Skeletal muscle tissue (tissue), 4 donors: ENCODE measurements around the gene HEXIM1. TPM values are rescaled to one million over a fixed set of nuclear protein-coding genes. Genes with fewer than 3 reads are reported as not detected.
A peak's percentile ranks its signal among the peaks of the same experiment; 100 is the strongest.

Experiments used
- H3K27ac ChIP-seq: one replicate; pipeline ENCODE4 v1.7.0; 2013; ENCODE audit warnings: mild to moderate bottlenecking, low read depth, low read length, inconsistent platforms
- H3K27me3 ChIP-seq, 3 donors: one replicate each; pipeline ENCODE4 v1.7.0; 2013; ENCODE audit warnings: low read length in 3 of 3; ENCODE audit not compliant: control insufficient read depth in 3 of 3, insufficient read depth in 3 of 3
- H3K36me3 ChIP-seq, 3 donors: one replicate each; pipeline ENCODE4 v1.7.0; 2013; ENCODE audit warnings: low read length in 3 of 3; ENCODE audit not compliant: control insufficient read depth in 3 of 3, insufficient read depth in 3 of 3
- H3K4me1 ChIP-seq, 3 donors: one replicate each; pipeline ENCODE4 v1.7.0; 2013; ENCODE audit warnings: low read length in 3 of 3, mild to moderate bottlenecking in 3 of 3; ENCODE audit not compliant: control insufficient read depth in 3 of 3, insufficient read depth in 3 of 3
- H3K4me3 ChIP-seq, 3 donors: one replicate each; pipeline ENCODE4 v1.7.0; 2013; ENCODE audit warnings: low read length in 3 of 3
- H3K9ac ChIP-seq, 3 donors: one replicate each; pipeline ENCODE4 v1.7.0; 2013; ENCODE audit warnings: low read length in 3 of 3, mild to moderate bottlenecking in 3 of 3, moderate library complexity in 2 of 3, low read depth in 1 of 3
- H3K9me3 ChIP-seq, 3 donors: one replicate each; pipeline ENCODE4 v1.7.0; 2013; ENCODE audit warnings: low read length in 3 of 3; ENCODE audit not compliant: control insufficient read depth in 3 of 3
- total RNA-seq: library from RNA; depleted of rRNA; stranded (reverse); fragments of >200 nt; gene quantifications from one replicate; pipeline ENCODE4 v1.2.3, GENCODE V29; 2014
- donor health status: Osteomylitis.

Gene HEXIM1
- total RNA-seq, 1 donor from 2014 or later = 14.6 TPM

DNA sequence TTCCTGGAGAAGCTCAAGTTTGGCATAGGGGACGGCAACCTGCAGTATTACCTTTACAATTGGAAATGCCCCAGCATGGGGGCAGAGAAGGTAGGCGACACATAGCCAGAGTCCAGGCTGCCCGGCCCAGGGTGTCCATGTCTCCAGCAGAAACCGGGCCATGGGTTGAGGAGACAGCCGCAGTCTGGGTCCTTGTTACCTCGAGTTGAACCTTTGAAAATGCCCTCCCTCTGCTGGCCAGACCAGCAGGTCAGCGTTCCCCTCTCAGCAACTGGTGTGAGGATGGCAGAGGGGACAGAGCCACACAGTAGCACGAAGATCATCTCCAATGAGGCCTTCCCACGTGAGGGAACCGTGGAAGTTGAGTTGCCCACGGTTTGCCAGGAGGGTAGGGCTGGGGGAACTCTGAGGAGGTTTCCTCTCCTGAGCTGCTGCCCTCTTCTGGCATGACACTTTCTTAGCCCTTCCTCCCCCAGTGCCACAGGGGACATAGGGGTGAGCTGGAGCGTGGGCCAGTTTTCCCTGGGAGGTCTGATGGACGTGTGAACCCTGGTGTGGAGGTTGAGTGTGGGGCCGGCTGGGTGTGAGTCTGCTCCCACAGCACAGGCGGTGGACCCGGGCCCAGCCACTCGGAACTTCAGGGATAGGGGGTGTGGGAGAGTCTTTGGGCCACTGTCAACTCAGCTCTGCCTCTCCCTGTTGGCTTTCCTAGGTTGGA is 43.2 kb upstream of the HEXIM1 start:
- H3K4me1 ChIP-seq = peaks cover 82 to 86% (median 84%) of the 10 kb centered on the region in 3 donors
- H3K4me3 ChIP-seq = no peak overlapping the region
- H3K9ac ChIP-seq = peak overlapping the region in 1 of 3 donors; percentile 76
- H3K36me3 ChIP-seq = peaks cover 53 to 56% (median 56%) of the 10 kb centered on the region in 3 donors
- H3K27me3 ChIP-seq = no peaks in the 10 kb centered on the region
- H3K9me3 ChIP-seq = no peaks in the 10 kb centered on the region
- H3K27ac ChIP-seq = peak overlapping the region; percentile 51

DNA sequence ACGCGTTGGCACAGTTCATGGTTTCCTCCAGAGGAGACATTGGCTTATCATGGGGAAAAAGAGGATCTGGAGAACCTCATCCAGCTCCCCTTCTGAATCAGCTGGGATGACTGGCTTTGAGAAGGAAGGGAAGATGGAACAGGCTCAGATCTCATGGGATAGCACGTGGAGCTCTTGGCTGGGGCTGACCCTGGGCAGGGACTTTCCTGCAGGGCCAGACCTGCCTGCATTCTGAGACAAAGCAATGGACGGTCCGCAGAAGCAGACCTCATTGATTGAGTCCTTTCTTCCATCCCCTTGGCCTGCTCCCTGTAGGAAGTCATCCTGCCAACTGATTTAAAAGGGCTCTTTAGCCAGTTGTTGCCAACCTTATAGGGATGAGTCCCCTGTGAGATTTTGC is 42.2 kb upstream of the HEXIM1 start:
- Histone ChIP-seq H3K9me3 (no peaks in the 10 kb centered on the region), H3K9ac (peak overlapping the region in 2 of 3 donors; percentile 1 to 72), H3K4me3 (no peak overlapping the region), H3K27me3 (no peaks in the 10 kb centered on the region), H3K27ac (peak overlapping the region; percentile 34), H3K36me3 (peaks cover 52 to 56% (median 56%) of the 10 kb centered on the region in 3 donors), H3K4me1 (peaks cover 92 to 96% (median 94%) of the 10 kb centered on the region in 3 donors)

DNA sequence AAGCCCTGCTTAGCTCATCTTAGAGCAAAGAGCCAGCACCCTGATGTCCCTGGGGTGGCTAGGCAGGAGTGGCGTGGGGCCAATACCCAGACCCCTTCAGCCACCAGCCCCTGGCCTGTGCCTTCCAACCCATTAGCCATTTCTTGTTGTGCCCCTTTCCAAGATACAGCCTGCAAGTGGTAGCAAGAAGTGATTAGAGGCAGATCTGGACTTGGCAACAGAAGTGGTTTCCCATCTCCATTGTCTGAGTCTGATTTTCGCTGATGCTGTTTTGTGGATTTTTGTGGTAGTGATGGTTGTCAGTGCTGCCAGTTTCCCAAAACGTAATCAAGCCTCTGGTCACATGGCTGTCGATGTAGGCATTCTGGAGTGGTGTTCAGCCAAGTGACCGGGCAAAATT is 41.7 kb upstream of the HEXIM1 start:
- Histone ChIP-seq H3K4me3 (no peak overlapping the region), H3K27me3 (no peaks in the 10 kb centered on the region), H3K9ac (peak overlapping the region in 2 of 3 donors; percentile 1 to 72), H3K36me3 (peaks cover 51 to 55% (median 54%) of the 10 kb centered on the region in 3 donors), H3K4me1 (peaks cover 95 to 97% (median 95%) of the 10 kb centered on the region in 3 donors), H3K27ac (peak overlapping the region; percentile 34), H3K9me3 (no peaks in the 10 kb centered on the region)

DNA sequence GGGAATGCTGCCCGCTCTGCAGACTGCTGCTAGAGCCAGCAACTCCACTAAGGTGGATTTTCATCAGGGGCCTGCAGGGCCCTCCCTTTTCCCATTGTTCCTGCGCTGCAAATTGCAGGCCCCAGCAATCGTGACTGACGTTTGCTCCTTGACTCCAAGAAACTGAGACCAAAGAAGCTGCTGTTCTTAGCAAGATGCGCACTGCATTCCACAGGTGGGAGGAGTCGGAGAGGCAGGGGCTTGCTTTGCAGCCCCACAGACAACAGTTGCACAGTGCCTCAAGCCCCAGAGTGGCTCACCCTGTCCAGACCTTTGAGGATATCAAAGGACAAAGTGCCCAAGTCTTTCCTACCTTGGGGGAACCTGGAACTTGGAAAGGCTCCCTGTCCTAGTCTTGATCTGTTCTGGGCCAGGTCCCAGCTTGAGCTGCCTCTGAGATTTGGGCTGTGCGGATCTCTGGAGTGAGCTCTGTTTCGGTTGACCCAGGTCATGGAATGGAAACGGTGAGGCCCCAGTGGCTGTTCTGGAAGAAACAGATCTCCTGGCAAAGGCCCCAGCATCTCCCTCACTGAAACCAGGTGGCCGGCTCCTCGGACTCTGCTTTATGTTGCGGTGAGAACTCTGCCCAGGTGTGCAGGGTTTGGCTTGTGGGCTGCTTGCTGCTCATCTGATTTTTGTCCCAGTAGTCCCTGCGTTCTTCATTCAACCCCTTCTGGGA is 40.8 kb upstream of the HEXIM1 start:
- H3K4me3 ChIP-seq = no peak overlapping the region
- peaks cover 42 to 52% (median 51%) of the 10 kb centered on the region in 3 donors for H3K36me3 ChIP-seq
- H3K27ac ChIP-seq = peak overlapping the region; percentile 44
- no peaks in the 10 kb centered on the region for H3K27me3 ChIP-seq
- peaks cover 95 to 97% (median 95%) of the 10 kb centered on the region in 3 donors for H3K4me1 ChIP-seq
- no peaks in the 10 kb centered on the region for H3K9me3 ChIP-seq
- peak overlapping the region in 1 of 3 donors; percentile 72 for H3K9ac ChIP-seq

DNA sequence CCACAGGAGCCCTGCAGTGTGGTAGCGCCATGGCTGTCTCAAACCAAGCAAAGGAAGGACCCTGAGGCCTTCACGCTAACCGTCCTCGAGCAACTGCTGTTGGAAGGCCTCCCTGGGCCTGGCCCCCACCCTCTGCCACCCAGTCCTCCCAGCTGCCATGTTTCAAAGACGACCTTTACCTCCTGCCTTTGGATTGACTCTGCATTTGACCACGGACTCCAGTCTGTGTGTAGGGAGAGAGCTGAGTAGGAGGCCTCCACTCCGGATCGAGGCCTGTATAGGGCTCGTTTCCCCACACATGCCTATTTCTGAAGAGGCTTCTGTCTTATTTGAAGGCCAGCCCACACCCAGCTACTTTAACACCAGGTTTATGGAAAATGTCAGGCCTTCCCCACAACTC is 40.2 kb upstream of the HEXIM1 start:
- H3K27ac ChIP-seq = peak overlapping the region; percentile 44
- peak overlapping the region in 1 of 3 donors; percentile 22 for H3K4me3 ChIP-seq
- peaks cover 95 to 97% (median 95%) of the 10 kb centered on the region in 3 donors for H3K4me1 ChIP-seq
- peaks cover 37 to 52% (median 52%) of the 10 kb centered on the region in 3 donors for H3K36me3 ChIP-seq
- H3K9me3 ChIP-seq = no peaks in the 10 kb centered on the region
- H3K27me3 ChIP-seq = no peaks in the 10 kb centered on the region
- H3K9ac ChIP-seq = peak overlapping the region; percentile 27 to 72 (median 43)

DNA sequence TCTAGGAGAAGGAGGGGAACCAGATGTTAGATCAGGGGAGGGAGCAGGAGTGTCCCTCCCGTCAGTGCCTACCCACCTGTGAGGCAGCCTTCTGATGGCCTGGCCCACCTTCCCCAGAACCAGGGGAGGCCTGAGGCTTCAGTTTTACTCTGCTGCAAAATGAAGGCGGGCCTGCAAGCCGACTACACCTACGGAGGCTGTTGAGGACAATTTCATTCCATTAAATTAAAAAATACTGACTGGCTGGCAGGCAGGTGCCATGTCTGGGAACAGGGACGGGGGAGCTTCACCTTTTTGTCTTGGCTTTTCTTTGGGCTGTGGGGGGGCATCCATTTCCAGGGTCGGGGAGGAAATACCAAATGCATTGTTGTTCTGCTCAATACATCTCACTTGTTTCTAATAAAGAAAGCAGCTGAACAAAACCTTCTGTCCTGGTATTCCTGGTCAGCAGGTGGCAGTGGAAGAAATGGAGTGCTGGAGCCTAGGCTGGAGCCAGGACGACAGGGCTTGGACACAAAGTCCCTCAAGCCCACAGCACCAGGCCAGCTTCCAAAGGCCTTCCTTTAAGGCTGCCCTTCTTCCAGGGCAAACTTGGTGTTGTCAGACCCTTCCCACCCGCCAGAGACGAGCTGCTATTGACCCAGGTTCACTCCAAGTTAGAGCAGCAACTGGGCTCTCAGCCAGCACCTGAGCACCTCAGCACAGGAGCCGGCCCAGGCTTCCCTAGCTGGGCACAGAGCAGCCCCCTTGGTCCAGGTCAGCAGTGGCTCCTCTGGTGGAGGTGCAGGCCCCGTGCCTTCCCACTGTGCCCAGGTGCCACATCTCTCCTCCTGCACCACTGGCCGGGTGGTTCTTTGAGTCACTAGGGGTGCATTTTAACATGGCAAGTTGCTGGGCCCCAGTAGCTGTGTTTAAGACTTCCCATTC is 39.4 kb upstream of the HEXIM1 start:
- Histone ChIP-seq H3K27me3 (no peaks in the 10 kb centered on the region), H3K4me3 (no peak overlapping the region), H3K36me3 (peaks cover 33 to 52% (median 51%) of the 10 kb centered on the region in 3 donors), H3K9me3 (no peaks in the 10 kb centered on the region), H3K4me1 (peaks cover 91 to 95% (median 95%) of the 10 kb centered on the region in 3 donors), H3K9ac (peak overlapping the region; percentile 27 to 72 (median 43)), H3K27ac (peak overlapping the region; percentile 98)

DNA sequence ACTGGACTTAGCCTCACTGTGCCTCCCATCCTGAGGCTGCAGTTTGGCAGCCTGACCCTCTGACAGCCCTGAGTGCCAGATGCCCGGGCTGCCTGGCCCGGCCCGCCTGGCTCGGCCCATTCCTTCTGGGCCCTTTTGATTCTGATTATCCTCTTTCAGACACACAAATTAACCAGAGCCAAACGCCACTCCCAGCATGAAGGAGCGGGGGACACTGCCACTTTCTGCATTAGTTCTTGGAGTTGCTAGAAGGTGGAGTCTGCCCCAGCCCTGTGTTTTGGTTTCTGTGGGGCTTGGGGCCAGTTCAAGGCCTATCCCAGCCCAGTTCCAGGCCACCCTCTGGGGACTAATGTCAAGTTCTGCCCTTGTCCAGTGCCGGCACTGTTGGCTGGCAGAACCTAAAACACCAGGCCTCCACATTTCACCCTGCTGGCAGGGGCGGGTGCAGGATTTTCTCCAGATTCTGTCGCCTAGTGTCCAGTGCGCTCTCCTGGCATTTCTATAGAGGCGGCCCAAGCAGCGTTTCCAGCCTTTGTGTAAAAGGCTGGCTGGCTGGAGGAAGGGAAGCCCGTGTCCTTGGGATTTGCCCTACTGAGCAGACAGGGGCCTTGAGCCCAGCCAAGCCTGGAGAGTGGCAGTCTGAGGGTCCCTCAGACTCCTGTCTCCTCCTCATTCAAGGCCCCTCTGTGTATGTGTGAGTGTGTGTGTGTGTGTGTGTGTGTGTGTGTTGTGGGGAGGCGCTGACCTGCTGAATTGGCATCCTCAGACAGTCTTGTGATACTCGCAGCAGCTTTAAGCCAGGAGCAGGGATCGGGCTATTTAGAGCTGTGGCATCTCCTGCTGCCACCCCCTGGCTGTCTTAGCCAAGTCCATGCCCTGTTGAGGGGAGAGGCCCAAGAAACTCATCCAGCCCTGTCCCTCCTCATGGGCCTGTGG is 37.3 kb upstream of the HEXIM1 start:
- Histone ChIP-seq H3K36me3 (peaks cover 16 to 48% (median 42%) of the 10 kb centered on the region in 3 donors), H3K9me3 (no peaks in the 10 kb centered on the region), H3K27ac (peak overlapping the region; percentile 98), H3K27me3 (no peaks in the 10 kb centered on the region), H3K9ac (peak overlapping the region; percentile 71 to 88 (median 77)), H3K4me1 (peaks cover 72 to 81% (median 75%) of the 10 kb centered on the region in 3 donors), H3K4me3 (peak overlapping the region in 2 of 3 donors; percentile 22 to 27)

DNA sequence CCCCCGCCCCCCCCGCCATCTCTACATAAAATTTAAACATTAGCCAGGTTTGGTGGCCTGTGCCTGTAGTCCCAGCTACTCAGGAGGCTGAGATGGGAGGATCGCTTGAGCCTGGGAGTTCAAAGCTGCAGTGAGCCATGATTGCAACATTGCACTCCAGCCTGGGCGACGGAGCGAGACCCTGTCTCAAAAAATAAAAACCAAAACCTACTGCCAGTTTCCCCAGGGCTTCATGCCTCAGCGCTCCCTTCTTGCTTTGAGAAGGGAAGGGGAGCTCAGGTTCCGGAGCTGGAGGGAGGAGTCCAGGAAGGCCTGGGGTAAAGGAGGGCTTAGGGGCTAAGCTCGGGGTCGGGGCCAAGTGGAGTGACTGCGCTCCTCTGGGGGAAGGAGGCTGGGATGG is 36.4 kb upstream of the HEXIM1 start:
- Histone ChIP-seq H3K4me3 (no peak overlapping the region), H3K27ac (peak overlapping the region; percentile 98), H3K9me3 (no peaks in the 10 kb centered on the region), H3K27me3 (no peaks in the 10 kb centered on the region), H3K4me1 (peaks cover 63 to 72% (median 66%) of the 10 kb centered on the region in 3 donors), H3K36me3 (peaks cover 12 to 48% (median 41%) of the 10 kb centered on the region in 3 donors), H3K9ac (peak overlapping the region in 2 of 3 donors; percentile 57 to 88)
